ENCODE results near the gene CBARP. TPM values are rescaled to one million over a fixed set of nuclear protein-coding genes. Genes with fewer than 3 reads are reported as not detected.

Gene CBARP
- total RNA-seq, 2 experiments from 2014 or later: 0.09 to 0.13 TPM

DNA sequence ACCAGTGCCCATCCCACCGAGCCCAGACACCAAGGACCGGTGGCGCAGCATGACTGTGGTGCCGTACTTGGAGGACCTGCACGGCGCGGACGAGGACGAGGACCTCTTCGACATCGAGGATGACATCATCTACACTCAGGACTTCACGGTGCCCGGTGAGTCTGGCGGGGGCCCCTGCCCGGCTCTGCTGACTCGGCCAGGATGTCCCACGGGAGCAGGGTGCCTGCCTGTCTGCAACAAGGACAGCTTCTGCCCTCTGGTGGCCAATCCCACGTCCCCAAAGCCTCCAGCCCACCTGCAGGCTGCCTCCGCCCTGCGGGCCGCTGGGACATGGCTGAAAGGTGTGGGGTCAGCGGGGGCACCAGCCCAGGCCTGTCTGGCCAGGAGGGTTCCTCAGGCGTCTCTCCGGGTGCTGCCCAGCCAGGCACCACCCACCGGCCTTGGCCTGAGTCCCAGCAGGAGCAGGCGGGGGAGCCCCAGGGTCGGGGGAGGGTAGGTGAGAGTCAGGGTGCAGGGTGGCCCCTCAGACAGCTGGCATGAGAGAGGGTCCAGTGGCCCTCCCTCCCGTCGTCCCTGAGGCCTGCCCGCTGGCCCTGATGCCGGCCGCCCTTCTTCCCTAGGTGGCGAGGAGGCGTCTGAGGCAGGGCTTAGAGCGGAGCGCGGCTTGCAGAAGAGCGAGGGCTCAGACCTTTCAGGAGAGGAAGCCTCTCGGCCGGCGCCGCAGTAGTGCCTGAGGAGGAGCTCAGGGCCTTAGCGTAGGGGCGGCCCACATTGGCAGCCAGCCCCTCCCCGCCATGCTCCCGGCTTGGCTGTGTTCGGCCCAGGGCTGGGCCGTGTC lies 14.6 kb downstream of the CBARP start:
- Histone ChIP-seq H3K4me3 (ENCODE audit: low read depth, low read length, poor library complexity, severe bottlenecking) (no peak overlapping the region), H3K9me3 (ENCODE audit: low read length) (no peaks in the 10 kb centered on the region), H3K4me2 (ENCODE audit: low read length) (no peak overlapping the region), H3K36me3 (ENCODE audit: insufficient read depth, low read length) (peaks cover 57% of the 10 kb centered on the region), H3K9me2 (ENCODE audit: insufficient read depth, low read length) (no peaks in the 10 kb centered on the region), H2AFZ (ENCODE audit: low read length) (no peak overlapping the region), H3K27ac (ENCODE audit: low read depth, low read length, poor library complexity, severe bottlenecking) (no peak overlapping the region), H3K79me2 (ENCODE audit: insufficient read depth, low read depth, low read length) (no peaks in the 10 kb centered on the region), H3K4me1 (ENCODE audit: insufficient read depth, low read length, poor library complexity, severe bottlenecking) (no peaks in the 10 kb centered on the region), H4K20me1 (ENCODE audit: insufficient read depth, low read length) (no peaks in the 10 kb centered on the region)
- no TSS peak for BruUV-seq (replicated peaks)
- DNase-seq (ENCODE audit: low spot score): peak; percentile 67
- intact Hi-C loops (cut with micrococcal nuclease; ENCODE audit: unreplicated experiment): no loop called here
- ChIA-PET CTCF (ENCODE audit: unreplicated experiment) (no interaction called here), POLR2A (no interaction called here)
- TF ChIP-seq, protein P1, sequence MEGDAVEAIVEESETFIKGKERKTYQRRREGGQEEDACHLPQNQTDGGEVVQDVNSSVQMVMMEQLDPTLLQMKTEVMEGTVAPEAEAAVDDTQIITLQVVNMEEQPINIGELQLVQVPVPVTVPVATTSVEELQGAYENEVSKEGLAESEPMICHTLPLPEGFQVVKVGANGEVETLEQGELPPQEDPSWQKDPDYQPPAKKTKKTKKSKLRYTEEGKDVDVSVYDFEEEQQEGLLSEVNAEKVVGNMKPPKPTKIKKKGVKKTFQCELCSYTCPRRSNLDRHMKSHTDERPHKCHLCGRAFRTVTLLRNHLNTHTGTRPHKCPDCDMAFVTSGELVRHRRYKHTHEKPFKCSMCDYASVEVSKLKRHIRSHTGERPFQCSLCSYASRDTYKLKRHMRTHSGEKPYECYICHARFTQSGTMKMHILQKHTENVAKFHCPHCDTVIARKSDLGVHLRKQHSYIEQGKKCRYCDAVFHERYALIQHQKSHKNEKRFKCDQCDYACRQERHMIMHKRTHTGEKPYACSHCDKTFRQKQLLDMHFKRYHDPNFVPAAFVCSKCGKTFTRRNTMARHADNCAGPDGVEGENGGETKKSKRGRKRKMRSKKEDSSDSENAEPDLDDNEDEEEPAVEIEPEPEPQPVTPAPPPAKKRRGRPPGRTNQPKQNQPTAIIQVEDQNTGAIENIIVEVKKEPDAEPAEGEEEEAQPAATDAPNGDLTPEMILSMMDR (conservative IDR thresholded peaks at IDR 0.05; ENCODE audit: low read length): peak; percentile 76
- no peak for TF ChIP-seq EZH2phosphoT487 (IDR thresholded peaks at IDR 0.05; ENCODE audit: borderline replicate concordance, low read depth, low read length)

DNA sequence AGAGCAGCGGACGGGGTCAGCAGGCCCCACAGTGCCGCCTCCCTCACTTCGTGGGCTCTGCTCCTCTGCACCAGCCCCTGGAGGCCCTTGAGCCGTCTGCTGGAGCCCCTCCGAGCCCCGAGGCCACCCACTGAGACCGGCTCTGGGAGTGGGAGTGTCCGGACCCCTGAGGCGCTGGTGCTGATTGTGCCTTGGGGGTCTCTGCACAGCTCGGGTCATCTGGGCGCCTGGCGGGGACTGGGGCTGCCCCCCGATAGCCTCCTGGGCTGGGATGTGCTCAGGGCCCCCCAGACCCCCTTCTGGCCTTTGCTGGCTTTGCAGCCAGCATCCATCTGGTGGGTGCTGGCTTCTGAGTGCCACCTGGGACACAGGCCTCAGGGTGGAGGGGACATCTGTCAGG lies 15.4 kb downstream of the CBARP start:
- H3K36me3 ChIP-seq (ENCODE audit: insufficient read depth, low read length): peaks cover 49% of the 10 kb centered on the region
- no peaks in the 10 kb centered on the region for H3K9me3 ChIP-seq (ENCODE audit: low read length)
- H3K79me2 ChIP-seq (ENCODE audit: insufficient read depth, low read depth, low read length): no peaks in the 10 kb centered on the region
- TF ChIP-seq, protein P1 (conservative IDR thresholded peaks at IDR 0.05; ENCODE audit: low read length): no peak; the same call in 1 of the 2 replicates
- TF ChIP-seq EZH2phosphoT487 (IDR thresholded peaks at IDR 0.05; ENCODE audit: borderline replicate concordance, low read depth, low read length): no peak
- H4K20me1 ChIP-seq (ENCODE audit: insufficient read depth, low read length): no peaks in the 10 kb centered on the region
- BruUV-seq (replicated peaks): no TSS peak
- intact Hi-C loops (cut with micrococcal nuclease; ENCODE audit: unreplicated experiment): no loop called here
- no peaks in the 10 kb centered on the region for H3K9me2 ChIP-seq (ENCODE audit: insufficient read depth, low read length)
- H3K27ac ChIP-seq (ENCODE audit: low read depth, low read length, poor library complexity, severe bottlenecking): no peak overlapping the region
- H3K4me3 ChIP-seq (ENCODE audit: low read depth, low read length, poor library complexity, severe bottlenecking): no peak overlapping the region
- ChIA-PET POLR2A (no interaction called here), CTCF (ENCODE audit: unreplicated experiment) (no interaction called here)
- H3K4me1 ChIP-seq (ENCODE audit: insufficient read depth, low read length, poor library complexity, severe bottlenecking): no peaks in the 10 kb centered on the region
- H2AFZ ChIP-seq (ENCODE audit: low read length): no peak overlapping the region
- H3K4me2 ChIP-seq (ENCODE audit: low read length): no peak overlapping the region
- no peak for DNase-seq (ENCODE audit: low spot score)

DNA sequence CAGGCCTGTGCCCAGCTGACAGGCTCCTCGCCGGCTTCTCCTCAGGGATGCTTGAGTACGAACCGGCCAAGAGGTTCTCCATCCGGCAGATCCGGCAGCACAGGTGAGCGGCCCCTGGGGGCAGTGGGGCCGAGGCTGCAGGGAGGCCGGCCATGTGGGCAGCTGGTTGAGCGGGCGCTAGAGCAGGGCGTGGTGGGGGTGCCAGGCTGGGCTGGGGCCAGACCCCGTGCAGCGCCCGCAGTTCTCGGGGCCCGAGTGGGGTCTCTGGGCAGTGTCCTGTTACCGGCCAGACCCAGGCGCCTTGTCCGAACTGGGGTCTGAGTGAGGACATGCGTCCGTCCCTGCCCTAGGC lies 15.9 kb downstream of the CBARP start:
- no peak for DNase-seq (ENCODE audit: low spot score)
- peaks cover 44% of the 10 kb centered on the region for H3K36me3 ChIP-seq (ENCODE audit: insufficient read depth, low read length)
- H4K20me1 ChIP-seq (ENCODE audit: insufficient read depth, low read length): no peaks in the 10 kb centered on the region
- no peak overlapping the region for H3K27ac ChIP-seq (ENCODE audit: low read depth, low read length, poor library complexity, severe bottlenecking)
- no peaks in the 10 kb centered on the region for H3K9me3 ChIP-seq (ENCODE audit: low read length)
- intact Hi-C loops (cut with micrococcal nuclease; ENCODE audit: unreplicated experiment): no loop called here
- H3K4me2 ChIP-seq (ENCODE audit: low read length): no peak overlapping the region
- peaks cover 3% of the 10 kb centered on the region for H3K4me1 ChIP-seq (ENCODE audit: insufficient read depth, low read length, poor library complexity, severe bottlenecking)
- no peak overlapping the region for H3K4me3 ChIP-seq (ENCODE audit: low read depth, low read length, poor library complexity, severe bottlenecking)
- H3K9me2 ChIP-seq (ENCODE audit: insufficient read depth, low read length): no peaks in the 10 kb centered on the region
- TF ChIP-seq, protein P1 (conservative IDR thresholded peaks at IDR 0.05; ENCODE audit: low read length): no peak
- TF ChIP-seq EZH2phosphoT487 (IDR thresholded peaks at IDR 0.05; ENCODE audit: borderline replicate concordance, low read depth, low read length): no peak
- H3K79me2 ChIP-seq (ENCODE audit: insufficient read depth, low read depth, low read length): no peaks in the 10 kb centered on the region
- ChIA-PET CTCF (ENCODE audit: unreplicated experiment) (no interaction called here), POLR2A (no interaction called here)
- H2AFZ ChIP-seq (ENCODE audit: low read length): no peak overlapping the region
- no TSS peak for BruUV-seq (replicated peaks)

All from OCI-LY7 (cell line).